Measurements from ENCODE around the gene PAQR7. TPM values are rescaled to one million over a fixed set of nuclear protein-coding genes. Genes with fewer than 3 reads are reported as not detected.
"Not testable (repeated sequence)": the region's sequence is repeated elsewhere in the genome, so short reads cannot be mapped to it uniquely, and the experiment has no call there.

Gene PAQR7
- total RNA-seq, 1 donor from 2014 or later = 20.7 TPM

DNA sequence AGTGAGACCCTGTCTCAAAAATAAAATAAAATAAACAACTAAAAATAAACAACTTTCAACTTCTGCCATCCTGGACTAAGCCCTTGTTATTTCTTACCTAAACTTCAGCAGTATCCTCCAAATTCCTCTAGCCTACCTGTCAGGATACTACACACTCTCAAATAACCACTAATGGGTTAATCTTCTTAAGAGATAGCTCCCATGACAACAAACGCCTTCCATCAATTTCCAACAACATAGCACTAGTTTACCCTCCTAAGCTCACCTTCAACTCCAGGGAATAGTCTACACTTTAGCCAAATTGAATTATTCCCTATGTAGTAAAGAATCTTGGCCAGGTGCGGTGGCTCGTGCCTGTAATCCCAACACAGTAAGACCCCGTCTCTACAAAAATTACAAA lies 27.6 kb downstream of the PAQR7 start:
- DNase-seq (ENCODE audit: low read depth) = no peak

DNA sequence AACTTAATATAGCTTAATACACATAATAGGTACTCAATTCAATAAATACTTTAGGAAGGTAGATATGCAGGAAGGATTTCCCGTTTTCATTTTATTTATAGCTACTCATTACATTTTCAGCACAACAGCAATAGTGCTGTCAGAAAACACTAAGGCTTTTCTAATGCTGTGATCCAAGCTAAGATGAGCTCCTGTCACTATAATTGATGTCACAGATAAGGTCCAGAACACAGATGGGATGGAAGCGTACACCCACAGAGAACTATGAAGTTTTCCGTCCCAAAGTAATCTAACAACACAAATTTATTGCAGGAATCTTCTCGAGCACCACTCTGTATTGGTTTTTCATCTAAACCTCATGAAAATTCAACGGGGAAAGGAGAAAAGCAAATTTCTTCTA lies 29.8 kb downstream of the PAQR7 start:
- no peak for DNase-seq (ENCODE audit: low read depth)

DNA sequence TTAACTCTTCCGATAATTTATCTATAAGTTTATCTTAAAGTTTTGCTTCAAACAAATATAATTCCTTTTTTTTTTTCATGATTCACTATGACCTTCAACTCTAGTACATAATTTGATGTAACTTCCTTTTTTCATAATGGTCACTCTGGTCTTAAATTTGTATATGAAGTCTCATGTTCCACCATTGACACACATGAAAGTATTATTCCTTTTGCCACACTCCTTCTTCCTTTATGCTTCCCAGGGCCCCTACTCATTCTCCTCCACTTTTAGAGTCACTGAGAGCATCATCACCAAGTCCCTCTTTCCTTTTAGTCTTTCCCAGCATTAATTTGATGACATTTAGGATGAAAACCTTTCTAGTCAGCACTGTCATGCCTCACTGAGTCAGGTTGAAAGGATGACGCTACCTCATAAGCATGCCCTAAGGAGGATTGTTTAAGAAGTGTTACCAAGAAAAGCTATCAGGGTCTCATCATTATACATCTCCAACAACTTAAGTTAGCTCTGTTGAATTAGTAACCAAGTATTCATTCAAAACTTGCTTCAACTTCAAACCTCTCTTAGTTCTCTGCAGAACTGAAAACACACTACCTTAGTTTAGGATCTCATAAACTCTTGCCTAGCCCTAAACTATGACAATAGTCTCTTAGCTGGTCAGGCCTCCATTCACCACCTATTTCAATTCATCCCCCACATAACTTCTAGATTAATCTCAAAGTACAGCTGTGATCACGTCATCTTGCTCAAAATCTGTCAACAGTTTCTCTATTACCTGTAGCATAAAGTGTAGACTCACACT lies 30.8 kb downstream of the PAQR7 start:
- DNase-seq (ENCODE audit: low read depth) = peak; percentile 73

DNA sequence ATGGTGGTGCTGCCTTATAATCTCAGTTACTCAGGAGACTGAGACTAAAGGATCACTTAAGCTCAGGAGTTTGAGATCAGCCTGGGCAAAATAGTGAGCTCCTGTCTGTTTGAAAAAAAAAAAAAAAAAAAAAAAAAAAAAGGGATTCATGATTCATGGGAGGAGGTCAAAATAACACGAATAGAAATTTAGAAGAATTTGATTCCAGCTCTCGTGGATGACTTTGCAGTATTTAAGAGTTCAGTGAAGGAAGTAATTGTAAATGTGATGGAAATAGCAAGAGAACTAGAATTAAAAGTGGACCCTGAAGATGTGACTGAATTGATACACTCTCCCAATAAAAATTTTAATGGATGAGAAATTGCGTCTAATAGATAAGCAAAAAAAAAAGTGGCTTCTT lies 32.0 kb downstream of the PAQR7 start:
- no peak for DNase-seq (ENCODE audit: low read depth)

DNA sequence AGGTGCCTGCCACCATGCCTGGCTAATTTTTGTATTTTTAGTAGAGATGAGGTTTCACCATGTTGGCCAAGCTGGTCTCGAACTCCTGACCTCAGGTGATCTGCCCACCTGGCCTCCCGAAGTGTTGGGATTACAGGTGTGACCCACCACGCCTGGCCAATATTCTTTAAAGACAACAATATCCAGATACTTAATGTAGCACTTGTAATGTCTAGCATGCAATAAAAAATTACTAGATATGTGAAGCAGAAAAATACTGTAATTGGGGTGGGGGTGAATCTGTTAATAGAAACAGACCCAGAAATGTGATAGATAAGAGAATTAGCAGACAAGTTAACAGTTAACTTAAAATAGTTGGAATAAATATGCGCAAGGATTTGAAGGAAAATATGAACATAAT lies 35.7 kb downstream of the PAQR7 start:
- not testable (repeated sequence) for DNase-seq (ENCODE audit: low read depth)

DNA sequence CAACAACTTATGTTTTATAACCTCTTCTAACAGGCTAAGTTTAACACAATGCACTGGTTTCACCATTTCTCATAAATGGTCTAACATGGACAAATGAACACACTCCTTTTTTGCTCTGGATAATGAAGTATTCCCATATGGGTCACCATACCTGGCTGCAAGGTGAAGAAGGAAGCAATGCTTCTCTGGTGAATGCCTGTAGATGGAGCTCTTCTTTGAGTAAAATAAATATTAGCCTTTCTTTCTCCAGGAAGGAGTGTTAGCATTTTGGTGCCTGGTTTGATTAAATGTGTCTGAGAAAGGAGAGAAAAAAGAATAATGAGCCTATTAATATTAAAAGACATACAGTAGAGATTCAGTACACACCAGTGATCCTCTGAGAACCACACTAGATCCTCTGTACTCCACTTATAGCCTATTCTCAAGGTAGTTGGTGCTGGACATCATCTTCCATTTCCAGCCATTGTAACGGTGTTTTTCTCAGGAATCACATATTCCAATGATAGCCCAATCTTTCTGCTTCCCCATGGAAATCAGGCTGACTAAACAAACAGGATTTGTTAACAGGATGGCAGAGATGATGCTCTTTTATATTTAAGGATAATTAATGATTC lies 38.1 kb downstream of the PAQR7 start:
- peak; percentile 59 for DNase-seq (ENCODE audit: low read depth)

DNA sequence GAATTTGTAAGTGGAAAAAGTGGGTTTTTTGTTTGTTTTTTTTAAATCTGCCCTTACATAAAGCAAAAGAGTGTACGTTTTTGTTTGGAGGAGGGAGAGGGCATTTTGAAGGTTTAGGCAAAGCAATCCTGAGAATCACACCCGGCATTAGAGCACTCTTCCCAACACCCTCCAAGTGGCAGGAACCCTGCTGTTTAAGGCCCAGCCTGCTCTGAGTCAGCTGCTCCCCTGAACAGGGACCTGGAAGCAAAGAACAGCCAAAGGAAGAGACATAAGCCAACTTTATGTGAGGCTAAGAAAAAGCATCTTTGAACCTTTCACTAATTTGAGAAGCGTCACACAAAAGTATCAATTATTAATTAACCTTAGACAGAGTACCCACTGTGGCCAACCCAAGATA lies 38.8 kb downstream of the PAQR7 start:
- DNase-seq (ENCODE audit: low read depth) = no peak

DNA sequence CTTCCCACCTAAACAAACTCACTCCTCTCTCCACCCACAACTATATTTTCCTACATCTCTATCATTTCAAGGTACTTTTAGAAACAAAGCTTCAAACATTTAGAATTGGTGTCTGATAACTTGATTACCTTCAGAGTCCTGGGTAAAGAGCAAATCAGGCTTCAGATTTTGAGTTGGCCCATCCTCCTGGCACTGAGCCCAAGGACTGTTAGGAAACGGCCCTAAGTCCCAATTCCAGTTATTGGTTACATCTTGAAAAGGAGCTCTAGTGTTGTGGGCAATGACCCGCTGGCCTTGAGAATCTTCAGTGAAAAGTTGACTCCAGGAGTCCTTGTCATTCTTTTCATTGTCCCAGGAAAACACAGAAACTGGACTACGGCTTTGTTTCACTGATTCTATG lies 40.6 kb downstream of the PAQR7 start:
- DNase-seq (ENCODE audit: low read depth) = no peak

DNA sequence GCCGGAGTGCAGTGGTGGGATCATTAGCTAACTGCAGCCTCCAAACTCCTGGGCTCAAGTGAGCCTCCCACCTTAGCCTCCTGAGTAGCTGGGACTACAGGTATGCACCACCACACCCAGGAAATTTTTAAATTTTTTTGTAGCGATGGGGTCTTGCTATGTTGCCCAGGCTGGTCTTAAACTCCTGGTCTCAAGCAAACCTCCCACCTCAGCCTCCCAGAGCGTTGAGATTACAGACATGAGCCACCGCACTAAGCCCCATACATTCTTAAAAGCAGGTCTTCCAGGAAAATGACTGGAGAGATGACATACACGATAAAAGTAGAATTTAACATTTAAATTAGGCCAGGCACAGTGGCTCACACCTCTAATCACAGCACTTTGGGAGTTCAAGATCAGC lies 42.4 kb downstream of the PAQR7 start:
- no peak for DNase-seq (ENCODE audit: low read depth)

DNA sequence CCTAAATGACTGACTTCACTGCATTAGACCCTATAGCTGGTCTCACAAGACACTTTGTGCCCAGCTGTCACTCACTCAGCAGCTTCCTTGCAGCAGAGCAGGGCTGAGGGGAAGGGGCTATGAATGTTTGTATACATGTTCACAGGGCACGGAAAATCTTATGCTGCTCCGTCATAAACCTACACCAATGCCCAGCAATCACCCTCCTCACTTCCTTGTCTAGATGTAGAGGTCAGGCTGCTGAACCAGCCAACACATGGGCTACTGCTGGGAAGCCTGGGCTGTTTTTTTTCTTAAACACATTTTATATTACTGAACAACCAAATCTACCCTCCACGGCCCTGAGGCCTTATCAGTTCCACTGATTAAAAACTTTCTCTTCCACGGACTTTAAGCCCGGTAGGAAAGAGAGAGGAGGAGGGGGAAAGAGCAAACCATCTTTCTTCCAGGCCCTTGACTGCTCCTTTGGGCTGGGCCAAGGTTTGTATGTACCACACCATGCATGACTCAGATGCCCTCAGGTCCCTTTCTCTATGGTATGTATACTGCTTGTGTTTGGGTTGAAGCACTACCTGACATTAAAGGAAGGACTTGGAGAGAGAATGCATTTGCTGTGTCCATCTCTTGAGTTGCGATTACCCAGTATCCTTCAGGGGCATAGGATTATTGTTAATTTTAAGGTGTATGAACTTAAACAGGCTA lies 43.0 kb downstream of the PAQR7 start:
- DNase-seq (ENCODE audit: low read depth) = no peak

DNA sequence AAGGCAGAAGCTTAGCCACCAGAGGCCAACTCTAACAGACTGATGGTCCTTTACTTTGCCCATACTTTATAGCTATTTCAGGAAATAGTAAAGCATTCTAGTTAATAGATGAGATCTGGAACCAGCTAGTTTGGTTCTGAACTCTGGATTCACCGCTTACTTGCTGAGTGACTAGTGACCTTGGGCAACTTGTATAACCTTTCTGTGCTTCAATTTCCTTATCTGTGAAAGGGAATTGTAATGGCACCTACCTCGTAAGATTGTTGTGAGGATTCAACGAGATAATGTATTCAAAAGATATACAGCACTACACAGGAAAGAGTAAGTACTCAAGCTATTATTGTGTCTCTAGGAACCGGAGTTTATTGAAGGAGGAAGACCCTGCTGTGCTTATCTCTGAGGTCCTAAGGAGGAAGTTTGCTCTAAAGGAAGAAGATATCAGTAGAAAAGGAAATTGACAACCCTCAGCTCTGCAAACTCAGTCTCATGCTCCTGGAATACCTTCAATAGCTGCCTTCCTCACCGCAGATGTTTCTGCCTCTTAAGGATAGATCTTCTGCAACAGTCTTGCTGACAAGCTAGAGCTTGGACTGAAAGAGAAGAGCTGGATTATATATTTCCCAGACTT lies 43.8 kb downstream of the PAQR7 start:
- DNase-seq (ENCODE audit: low read depth) = no peak

DNA sequence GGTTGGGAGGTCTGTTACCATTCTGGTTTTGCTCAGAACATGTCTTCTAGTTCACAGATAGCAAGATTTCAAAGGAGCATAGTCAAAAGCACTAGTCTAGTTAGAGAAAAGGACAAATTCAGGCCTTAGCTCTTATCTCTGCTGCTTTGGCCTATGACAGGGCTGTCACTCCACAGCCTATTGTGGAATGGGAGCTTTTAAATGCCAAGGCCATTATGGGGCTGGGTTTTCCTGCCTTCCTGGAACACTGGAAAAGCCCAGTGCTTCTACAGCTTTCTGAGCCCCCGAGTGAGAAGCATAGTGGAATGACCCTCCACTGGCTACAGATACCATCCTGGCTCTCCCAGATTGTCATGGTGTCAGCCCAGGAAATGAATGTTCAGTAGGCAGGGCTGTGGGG lies 46.5 kb downstream of the PAQR7 start:
- DNase-seq (ENCODE audit: low read depth) = no peak

DNA sequence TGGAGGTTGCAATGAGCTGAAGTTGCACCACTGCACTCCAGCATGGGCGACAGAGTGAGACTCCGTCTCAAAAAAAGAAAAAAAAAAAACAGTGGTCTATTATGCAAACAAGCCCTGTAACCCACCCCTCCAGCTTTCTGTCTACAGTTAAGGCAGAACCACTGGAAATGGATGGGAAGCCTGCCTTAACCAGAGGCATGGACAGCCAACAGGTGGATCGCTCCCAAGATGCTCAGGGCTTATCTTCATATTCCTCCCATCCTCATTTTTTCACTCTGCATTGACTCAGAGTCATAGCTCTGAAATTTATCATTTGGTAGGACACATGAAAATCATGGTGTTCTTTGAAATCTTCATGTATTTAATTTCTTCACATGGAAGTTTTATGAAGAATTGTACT lies 47.0 kb downstream of the PAQR7 start:
- no peak for DNase-seq (ENCODE audit: low read depth)

DNA sequence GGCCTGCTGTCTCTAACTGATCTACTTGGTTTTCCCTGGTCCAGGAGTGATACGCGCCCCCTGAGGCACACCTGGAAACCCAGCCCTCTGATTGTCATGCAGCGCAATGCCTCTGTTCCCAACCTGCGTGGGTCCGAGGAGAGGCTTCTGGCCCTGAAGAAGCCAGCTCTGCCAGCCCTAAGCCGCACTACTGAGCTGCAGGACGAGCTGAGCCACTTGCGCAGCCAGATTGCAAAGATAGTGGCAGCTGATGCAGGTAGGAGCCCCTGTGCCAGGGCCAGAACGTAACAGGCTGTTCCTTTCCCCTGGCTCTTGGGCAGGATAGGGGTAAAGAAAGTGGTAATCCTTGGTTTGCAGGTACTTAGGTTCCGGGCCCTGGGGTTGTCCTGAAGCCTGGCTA lies 48.9 kb downstream of the PAQR7 start:
- no peak for DNase-seq (ENCODE audit: low read depth)

DNA sequence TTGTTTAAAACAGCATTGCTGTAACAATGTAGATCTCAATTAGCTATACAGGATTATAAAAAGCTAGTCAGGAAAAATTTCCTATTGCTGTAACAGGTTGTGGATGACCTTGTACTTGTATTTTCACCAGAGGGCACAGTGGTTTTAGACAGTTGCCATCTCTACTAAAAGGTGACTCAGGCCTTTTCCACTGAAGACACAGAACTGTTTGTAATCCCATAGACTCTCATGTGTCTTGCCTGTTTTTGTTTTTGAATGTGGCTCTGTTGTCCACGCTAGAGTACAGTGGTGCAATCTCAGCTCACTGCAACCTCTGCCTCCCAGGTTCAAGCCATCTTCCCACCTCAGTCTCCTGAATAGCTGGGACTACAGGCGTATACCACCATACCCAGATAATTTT lies 49.9 kb downstream of the PAQR7 start:
- DNase-seq (ENCODE audit: low read depth) = no peak

DNA sequence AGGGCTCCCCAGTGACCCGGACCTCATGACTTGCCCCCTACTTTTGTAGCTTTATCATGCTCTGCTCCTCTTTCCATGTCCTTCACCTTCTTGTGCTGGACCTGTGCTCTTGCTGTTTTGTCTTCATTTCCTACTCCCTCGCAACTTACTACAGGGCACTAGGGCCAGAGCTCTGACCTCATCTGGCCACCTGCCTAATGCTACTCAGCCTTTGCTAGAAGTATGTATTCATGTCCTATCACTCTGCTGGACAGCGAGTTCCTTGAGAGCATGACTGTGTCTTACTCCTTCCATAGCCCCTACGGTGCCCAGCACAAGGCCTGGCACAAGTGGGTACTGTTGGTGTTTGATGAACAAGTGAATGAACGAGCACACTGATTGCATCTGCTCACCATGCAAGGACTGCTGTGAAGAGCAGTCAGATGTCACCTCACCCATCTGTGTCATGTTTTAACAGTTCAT lies 53.8 kb downstream of the PAQR7 start:
- DNase-seq (ENCODE audit: low read depth) = peak; percentile 36

DNA sequence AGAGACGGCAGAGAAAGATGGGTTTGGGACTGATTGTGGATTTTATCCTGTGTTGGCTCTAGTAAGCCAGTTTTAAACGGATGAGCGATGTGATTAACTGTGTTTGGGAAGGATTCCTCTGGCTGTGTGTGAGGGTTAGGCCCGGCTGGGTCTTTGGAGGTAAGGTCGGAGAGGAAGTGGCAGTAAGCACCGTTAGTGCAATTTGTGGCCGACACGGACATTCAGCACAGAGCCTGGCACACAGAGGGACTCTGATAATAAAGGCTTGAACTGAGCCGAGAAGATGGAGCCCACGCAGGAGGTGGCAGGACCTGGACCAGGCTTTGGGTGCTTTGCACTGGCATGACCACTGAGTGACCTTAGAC lies 54.4 kb downstream of the PAQR7 start:
- DNase-seq (ENCODE audit: low read depth) = no peak

DNA sequence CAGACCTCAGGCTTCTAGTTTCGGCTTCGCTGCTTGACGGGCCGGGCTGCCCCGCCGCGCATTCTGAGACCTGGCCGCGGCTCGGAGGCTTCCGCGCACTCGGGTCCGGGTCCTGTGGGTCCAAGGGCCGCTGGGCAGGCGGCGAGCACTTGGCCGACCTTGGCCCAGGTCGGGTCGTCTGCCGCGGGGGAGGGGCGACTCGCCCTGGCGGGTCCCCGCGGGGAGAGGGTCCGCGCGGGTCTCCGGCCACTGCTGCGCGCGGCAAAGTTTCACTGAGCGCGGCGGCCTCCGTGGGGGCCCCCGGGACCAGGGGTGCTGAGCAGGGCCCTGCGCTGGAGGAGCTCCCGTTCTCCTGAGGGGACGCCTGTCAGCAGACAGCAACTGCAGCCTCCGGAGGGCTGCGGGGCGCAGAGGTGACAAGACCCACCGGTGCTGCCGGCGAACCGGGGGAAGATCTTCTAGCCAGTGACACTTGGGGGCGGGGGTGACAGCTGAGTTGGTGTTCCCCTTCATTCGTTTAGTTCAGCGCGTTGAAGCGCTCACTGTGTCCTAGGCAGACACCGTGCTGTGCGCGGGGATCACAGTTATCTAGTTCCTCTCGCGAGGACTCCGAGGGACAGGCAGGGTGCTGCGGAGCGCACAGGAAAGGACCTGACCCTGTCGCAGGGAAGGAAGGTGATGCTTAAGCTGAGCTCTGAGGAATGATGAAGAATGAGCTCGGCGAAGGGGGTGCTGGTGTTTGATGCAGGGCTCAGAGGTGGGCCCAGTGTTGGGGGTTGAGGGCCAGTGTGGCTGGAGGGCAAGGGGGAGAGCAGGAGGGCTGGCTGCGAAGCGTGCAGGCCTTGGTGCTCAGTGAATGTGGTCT lies 55.0 kb downstream of the PAQR7 start:
- peak; percentile 48 for DNase-seq (ENCODE audit: low read depth)

DNA sequence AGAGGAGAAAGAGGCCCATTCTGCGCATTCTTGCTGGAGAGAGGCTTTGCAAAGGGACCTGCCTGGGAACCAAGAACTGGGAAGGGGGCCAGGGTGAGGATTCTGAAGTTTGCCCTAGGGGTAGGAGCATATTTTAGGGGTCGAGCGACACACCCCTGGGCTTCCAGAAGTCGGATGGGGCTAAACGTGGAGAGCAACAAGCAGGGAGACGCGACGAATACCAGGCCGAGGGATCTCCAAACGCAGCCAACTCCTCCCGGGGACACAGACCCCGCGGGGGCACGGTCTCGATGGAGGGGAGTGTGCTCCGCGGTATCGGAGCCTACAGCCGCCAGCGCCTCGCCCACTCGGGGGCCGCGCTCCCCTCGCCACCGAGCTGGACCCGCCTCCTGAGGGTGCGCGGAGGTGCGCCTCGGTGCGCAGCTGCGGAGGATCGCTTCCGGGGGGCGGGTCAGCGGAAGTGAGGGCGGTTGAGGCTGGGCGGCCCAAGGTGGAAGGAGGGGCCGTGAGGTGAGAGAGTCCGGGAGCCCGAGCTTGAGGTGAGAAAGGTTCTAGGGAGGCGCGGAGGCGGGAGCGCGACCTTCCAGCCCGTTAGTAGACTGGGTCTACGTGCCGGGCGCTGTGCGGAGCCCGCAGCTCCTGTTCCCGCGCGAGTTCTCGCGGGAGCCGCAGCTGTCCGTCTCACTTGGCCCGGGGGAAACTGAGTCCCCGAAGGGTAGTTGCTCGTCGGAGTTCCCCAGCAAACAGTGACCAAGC lies 55.8 kb downstream of the PAQR7 start, which contains the start of gene MTFR1L:
Gene MTFR1L, plus strand, starts transcription at position 464 of the 756 bp plus-strand sequence. CDS start 3,151 bp downstream, outside the sequence.
- peak; percentile 64 for DNase-seq (ENCODE audit: low read depth)

DNA sequence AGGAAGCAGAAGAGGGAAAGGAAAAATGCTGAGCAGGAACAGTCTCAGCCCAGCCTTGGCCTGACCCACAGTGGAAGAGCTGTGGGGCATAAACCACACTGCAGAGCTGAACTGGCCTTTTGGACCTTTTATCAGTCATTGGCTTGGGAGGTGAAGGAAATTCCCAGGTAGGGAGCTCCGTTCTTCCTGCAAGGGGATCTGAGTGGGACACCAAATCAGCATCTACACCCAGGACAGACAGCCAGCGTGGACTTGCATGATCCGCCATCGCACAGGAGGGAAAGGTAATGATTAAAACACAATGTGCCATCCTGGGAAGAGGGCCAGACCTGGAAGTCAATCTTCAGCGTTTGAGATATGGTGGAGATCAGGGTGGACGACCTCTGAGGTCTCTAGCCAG lies 56.9 kb downstream of the PAQR7 start:
- no peak for DNase-seq (ENCODE audit: low read depth)

Data from renal cortical epithelial cell (primary cell).